Myocyte (in vitro differentiated cells): Measurements from ENCODE around the gene SLC25A31. TPM values are rescaled to one million over a fixed set of nuclear protein-coding genes. Genes with fewer than 3 reads are reported as not detected.
A peak's percentile ranks its signal among the peaks of the same experiment; 100 is the strongest.

Experiments used
- DNase-seq: peaks from one replicate; pipeline ENCODE4 v3.0.0-alpha.2; 2012; ENCODE audit warnings: low read depth
- polyA plus RNA-seq: library from polyadenylated mRNA; unstranded; fragments of >200 nt; gene quantifications from one replicate; pipeline ENCODE4 v1.2.1, GENCODE V29; 2012; ENCODE audit warnings: missing spikeins
- total RNA-seq: library from RNA; depleted of rRNA; stranded (reverse); fragments of >200 nt; gene quantifications from 2 replicates; pipeline ENCODE4 v1.2.3, GENCODE V29; 2014

SLC25A31 gene
- total RNA-seq = not detected in 2 replicates
- not detected for polyA plus RNA-seq

- DNase-seq = no peak
These were observed at the start of gene SLC25A31 for GRCh38 chr4:127730142-127730913. TSS of gene SLC25A31 (plus strand) at chr4:127730400. CDS start at chr4:127730546, 146 bp downstream.

DNA sequence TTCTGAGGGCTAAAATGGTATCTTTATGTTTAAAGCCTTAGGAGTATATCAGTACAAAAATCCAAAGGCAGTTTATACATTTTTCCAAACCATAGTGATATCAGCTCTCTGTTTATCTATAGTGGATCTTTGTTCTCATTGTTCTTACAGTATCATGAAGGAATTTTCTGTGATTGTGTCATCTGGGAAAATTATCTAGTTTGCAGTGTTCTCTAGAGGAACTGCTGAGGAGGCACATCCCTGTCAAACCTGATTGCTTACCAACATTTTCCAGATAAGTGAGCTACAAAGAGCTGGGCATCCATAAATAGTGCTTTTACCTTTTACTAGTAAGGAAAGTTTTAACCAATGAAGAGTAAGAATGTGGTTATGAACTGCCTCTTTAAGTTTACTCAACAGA lies 44.9 kb upstream of the SLC25A31 start:
- no peak for DNase-seq

GRCh38 chr4:127686658-127687057 lies 43.5 kb upstream of the SLC25A31 start:
- no peak for DNase-seq

DNA sequence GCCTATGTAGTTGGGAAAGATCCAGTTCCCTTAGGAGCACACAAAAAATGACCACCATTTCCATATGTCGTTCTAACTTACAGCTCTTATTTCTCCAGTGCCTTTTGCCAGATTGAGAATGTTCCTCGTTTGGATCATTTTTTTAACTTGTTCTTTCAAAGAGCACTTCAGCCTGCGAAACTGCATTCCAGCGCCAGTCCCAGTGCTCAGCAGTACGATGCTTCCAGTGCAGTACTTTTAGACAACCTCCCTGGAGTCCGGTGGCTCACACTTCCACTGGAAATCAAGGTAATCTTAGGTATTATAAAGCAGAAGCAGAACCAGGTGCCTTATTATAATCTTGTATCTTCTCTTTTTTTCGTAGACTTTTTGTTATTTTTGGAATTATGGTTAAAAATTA lies 42.6 kb upstream of the SLC25A31 start:
- no peak for DNase-seq

- DNase-seq = peak; percentile 55
These were observed 31.4 kb upstream of the SLC25A31 start for GRCh38 chr4:127698789-127699200.

DNA sequence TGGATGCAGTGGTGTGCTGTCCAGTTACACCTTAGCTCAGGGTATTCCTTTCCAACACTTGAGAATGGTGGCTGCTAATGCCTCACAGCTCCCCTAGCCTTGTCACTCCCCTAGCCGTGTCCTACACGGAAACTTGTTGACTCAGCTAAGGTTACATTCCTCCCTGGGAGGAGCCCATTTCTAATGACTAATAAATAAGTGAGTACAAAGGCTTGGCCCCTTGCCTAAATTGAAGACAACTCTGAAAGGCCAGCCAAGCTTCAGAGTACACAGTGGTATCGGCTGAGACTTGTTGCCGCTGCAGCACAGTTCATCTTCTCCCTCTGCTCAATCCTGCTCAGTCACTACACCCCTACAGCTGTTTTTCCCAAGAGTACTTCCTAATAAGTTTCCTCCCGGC lies 21.2 kb upstream of the SLC25A31 start:
- DNase-seq = peak; percentile 70

- DNase-seq = no peak
These were observed 20.7 kb upstream of the SLC25A31 start for GRCh38 chr4:127709456-127709855.

DNA sequence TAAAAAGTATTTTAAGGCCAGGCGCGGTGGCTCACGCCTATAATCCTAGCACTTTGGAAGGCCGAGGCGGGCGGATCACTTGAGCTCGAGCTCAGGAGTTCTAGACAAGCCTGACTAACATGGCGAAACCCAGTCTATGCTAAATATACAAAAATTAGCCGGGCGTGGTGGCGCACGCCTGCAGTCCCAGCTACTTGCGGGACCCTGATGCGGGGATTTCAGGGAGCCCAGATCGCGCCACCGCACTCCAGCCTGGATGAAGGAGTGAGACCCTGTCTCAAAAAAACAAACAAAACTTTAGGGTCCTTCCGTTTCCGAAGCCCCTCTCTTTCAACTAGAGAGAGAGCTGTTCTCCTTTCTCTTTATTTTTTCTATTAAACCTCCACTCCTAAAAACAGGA lies 1.2 kb downstream of the SLC25A31 start:
- DNase-seq = no peak

DNA sequence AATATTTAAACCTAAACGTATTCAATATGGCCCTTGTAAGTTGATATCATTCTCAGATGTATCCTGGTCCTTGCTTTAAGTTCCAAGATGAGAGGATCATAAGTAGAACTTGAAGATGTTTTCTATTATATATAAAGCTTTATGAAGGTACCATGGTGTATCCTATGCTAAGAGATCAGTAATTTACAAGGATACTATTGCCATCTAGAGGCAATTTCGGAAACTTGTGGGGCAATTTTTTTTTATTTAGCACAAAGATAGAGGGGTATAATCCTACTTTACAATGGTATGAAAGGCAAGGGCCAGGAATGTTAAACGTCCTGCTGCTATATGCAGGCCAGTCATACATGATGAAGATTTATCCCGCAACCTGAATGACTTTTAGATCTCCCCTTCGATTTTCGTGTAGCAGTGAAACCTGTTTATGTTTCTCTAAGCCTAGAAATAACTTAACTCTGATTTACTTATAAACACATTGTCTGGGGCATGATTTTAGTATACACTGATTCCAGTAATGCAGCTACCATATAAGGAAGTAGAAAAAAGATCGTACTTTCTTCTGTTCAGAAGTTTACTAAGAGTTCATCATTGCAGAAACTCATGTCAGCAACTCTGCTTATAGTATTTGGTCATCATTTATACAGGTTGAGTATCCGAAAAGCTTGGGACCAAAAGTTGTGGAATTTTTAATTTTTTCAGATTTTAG lies 2.6 kb downstream of the SLC25A31 start:
- DNase-seq = peak; percentile 65

DNA sequence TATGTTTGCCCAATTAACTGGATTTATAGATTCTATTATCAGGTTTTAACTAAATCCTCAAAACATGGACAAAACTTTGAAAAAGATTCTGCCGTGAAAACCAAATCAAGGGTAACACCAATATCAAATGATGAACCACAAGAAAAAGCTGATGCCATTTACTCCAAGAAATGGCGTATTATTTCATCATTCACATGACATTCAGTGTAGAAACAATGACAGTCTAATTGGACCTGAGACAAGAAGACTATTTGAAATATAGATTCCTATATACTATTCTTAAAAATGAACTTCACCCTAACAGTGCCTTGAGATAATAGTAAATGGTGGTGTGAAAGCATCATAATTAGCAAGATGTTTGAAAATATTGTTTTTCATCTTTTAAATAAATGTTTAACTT lies 4.8 kb downstream of the SLC25A31 start:
- no peak for DNase-seq

DNA sequence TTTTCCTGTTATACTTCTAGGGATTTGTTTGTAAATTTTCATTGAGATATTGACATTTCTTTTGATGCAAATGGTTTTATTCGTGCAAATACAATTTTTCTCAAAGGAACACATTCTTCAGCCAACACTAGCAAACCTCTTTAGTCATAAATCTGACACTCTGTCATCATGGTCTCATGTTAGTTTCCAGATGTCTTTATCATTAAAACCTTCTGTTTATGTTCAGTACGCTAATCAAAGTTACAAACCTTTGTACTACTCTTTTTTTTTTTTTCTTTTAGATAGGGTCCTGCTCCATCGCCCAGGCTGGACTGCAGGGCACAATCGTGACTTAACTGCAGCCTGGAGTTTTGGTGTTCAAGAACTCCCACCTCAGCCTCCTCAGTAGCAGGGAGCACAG lies 7.1 kb downstream of the SLC25A31 start:
- DNase-seq = no peak

DNA sequence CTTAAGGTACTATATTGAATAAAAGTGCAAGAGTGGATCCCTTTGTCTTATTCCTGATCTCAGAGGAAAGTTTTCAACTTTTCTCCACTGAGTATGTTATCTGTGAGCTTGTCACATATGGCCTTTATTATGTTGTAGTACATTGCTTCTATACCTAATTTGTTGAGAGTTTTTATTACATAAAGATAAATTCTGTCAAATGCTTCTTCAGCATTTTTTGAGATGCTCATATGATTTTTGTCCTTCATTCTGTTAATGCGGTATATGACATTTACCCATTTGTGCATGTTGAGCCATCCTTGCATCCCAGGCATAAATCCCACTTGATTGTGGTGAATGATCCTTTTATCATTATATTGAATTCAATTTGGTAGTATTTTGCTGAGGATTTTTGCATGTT lies 11.0 kb downstream of the SLC25A31 start:
- no peak for DNase-seq

GRCh38 chr4:127747883-127748282 lies 17.7 kb downstream of the SLC25A31 start:
- peak; percentile 23 for DNase-seq

- DNase-seq = no peak
These were observed 18.8 kb downstream of the SLC25A31 start for GRCh38 chr4:127748957-127749356.

DNA sequence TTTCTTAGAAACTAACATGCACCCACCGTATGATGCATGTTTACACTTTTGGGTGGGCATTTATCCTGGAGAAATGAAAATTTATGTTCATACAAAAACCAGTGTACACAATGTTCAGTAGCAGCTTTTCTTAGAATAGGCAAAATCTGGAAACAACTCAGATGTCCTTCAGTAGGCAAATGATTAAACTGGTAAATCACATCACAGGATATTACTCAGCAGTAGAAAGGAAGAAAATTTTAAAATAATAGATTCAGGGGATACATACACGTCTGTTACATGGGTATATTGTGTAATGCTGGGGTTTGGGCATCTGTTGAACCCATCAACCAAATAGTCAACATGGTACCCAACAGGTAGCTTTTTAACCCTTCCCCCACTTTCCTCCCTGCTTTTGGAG lies 26.7 kb downstream of the SLC25A31 start:
- no peak for DNase-seq

DNA sequence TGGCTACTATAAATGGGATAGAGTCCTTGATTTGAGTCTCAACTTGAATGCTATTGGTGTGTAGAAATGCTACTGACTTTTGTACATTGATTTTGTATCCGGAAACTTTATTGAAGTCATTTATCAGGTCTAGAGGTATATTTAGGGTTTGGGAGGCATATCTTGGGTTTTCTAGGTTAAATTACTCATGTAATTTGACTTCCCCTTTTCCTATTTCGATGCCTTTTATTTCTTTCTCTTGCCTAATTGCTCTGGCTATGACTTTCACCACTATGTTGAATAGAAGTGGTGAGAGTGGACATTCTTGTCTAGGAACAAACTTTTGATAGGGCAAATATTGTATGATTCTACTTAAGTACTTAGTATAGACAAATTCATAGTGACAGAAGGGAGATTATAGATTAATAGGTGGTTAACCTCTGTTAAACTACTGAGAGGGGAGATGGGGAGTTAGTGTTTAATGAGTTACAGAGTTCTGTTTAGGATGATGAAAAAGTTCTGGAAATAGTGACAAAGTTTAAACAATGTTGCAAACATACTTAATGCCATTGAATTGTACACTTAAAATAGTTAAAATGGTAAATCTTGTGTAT lies 29.1 kb downstream of the SLC25A31 start:
- DNase-seq = no peak

DNA sequence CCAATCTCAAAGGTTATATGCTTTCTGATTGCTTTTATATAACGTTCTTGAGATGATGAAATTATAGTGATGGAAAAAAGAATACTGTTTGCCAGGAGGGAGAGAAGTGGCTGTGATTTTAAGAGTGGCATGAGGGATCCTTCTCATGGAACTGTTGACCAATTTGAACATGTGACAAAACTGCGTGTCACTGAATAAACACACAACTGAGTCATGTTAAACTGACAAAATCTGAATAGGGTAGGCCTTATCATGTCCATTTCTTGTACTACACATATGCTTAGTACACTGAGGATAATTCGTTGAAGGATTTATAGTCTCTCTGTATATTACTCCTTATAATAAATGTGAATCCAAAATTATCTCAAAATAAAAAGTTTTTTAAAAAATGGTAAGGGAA lies 29.7 kb downstream of the SLC25A31 start:
- no peak for DNase-seq

DNA sequence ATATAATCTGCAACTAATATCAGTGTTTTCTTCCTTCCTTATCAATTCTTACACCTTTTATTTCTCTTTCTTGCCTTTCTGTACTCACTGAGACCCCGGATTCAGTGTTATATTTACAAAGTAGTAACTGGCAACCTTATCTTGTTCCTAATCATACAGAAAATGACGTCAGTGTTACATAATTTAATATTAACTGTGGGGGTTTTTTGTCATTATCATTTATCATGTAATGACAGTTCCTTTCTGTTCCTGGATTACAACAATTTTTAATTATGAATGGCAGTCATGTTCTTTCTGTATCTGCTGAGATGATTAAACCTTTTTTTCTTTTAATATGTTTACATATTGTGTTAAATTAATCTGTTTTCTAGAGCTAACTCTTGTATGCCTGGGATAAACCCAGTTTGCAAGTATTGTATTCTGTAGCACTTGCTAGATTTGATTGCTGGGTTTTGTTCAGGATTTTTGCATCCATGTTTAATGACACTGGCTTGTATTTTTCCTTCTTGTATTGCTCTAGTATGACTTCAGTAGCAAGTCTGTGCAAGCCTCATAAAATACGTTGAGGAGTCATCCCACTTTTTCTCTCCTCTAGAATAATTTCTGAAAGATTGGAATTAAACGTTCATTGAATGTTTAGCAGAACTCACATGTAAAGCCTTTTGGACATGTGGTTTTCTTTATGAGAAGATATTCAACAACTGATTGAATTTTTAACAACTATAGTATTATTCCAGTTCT lies 41.5 kb downstream of the SLC25A31 start:
- DNase-seq = no peak

GRCh38 chr4:127772769-127773671 lies 42.8 kb downstream of the SLC25A31 start:
- DNase-seq = no peak

GRCh38 chr4:127775843-127776242 lies 45.6 kb downstream of the SLC25A31 start:
- DNase-seq = no peak

- no peak for DNase-seq
These were observed 46.4 kb downstream of the SLC25A31 start for GRCh38 chr4:127776620-127777019.
